Measurements from ENCODE around the gene RPH3AL. TPM values are rescaled to one million over a fixed set of nuclear protein-coding genes. Genes with fewer than 3 reads are reported as not detected.

Gene RPH3AL
- total RNA-seq, 1 experiment from 2014 or later, result 3.0 TPM

DNA sequence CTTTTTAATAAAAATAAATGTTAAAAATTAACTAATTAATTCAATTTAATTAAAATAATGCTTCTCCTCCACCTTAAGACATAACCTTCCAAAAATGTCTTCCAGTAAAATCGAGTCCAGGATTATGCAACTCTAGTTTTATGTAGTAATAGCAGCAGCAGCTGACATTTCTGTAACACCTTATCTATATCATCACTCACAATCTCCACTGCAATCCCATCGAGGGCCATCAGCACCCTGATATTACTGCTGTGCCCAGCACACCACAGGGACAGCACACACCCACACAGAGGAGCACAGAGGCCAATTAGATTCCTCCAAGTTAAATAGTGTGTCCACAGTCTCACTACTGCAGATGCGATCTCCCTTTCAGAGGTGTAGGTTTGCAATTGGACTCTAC, 2.9 kb downstream of the RPH3AL start:
- no peak overlapping the region for H3K4me3 Mint-ChIP-seq
- peaks cover 0 to 2% of the 10 kb centered on the region in 2 experiments; a peak in 1 of 5 replicates for H3K9me3 Mint-ChIP-seq
- H3K23me2 ChIP-seq (ENCODE audit: insufficient read length, low read depth, low read length, poor library complexity, severe bottlenecking), result no peaks in the 10 kb centered on the region
- H2AK5ac ChIP-seq (ENCODE audit: insufficient read length, low read length), result no peak overlapping the region
- WGBS (ENCODE audit: extremely low coverage, insufficient read length, low lambda C conversion rate), result no CpG with 5 or more reads among the region's 3 CpGs
- H3K4me2 ChIP-seq (ENCODE audit: insufficient read depth, insufficient read length, low read length), result no peak overlapping the region
- H2BK120ac ChIP-seq (ENCODE audit: low read depth, low read length, poor library complexity, severe bottlenecking), result no peak overlapping the region
- no peaks in the 10 kb centered on the region for H3K4me1 ChIP-seq (ENCODE audit: insufficient read depth, low read length)
- no peaks in the 10 kb centered on the region for H3K27me3 ChIP-seq (ENCODE audit: insufficient read depth, low read length)
- H3K14ac ChIP-seq (ENCODE audit: insufficient read depth, low read length), result no peak overlapping the region
- H3K27me3 Mint-ChIP-seq (ENCODE audit: low read depth), result no peaks in the 10 kb centered on the region; the same call in 1 of the 2 replicates
- H3K18ac ChIP-seq (ENCODE audit: insufficient read length, low read depth, low read length), result no peak overlapping the region
- no peaks in the 10 kb centered on the region for H4K20me1 ChIP-seq (ENCODE audit: control insufficient read depth, insufficient read depth, insufficient read length)
- H2BK5ac ChIP-seq (ENCODE audit: insufficient read length, low read length), result no peak overlapping the region
- H3K4me1 Mint-ChIP-seq, result peaks cover 23 to 30% of the 10 kb centered on the region in 2 experiments
- no peaks in the 10 kb centered on the region for H3K79me1 ChIP-seq (ENCODE audit: insufficient read depth, low read depth, low read length, poor library complexity, severe bottlenecking)
- H2BK15ac ChIP-seq (ENCODE audit: low read depth, low read length), result no peak overlapping the region
- no peak for DNase-seq
- H3K56ac ChIP-seq (ENCODE audit: insufficient read length, low read depth, low read length), result no peak overlapping the region
- H2BK12ac ChIP-seq (ENCODE audit: insufficient read length, low read depth, low read length), result no peak overlapping the region
- H3K27ac ChIP-seq (ENCODE audit: insufficient read length, low read depth, low read length), result no peak overlapping the region
- H2BK20ac ChIP-seq (ENCODE audit: low read depth, low read length, poor library complexity, severe bottlenecking), result no peak overlapping the region
- no peak overlapping the region for H3T11ph ChIP-seq (ENCODE audit: low read length)
- no peak overlapping the region for H3K4ac ChIP-seq (ENCODE audit: low read depth, low read length)
- no peak overlapping the region for H4K8ac ChIP-seq (replicated peaks; ENCODE audit: insufficient read length, low read depth, low read length)
- no peaks in the 10 kb centered on the region for H3K9me3 ChIP-seq (ENCODE audit: control insufficient read depth, low read depth, low read length)
- H4K5ac ChIP-seq (ENCODE audit: insufficient read length, low read depth, low read length), result no peak overlapping the region
- no peak overlapping the region for H4K91ac ChIP-seq (ENCODE audit: insufficient read length, low read depth, low read length)
- H3K79me2 ChIP-seq (ENCODE audit: insufficient read depth, low read length), result no peaks in the 10 kb centered on the region
- H3K27ac Mint-ChIP-seq, result no peak overlapping the region
- no peak for TF ChIP-seq CTCF (conservative IDR thresholded peaks at IDR 0.05)
- no peak overlapping the region for H3K9ac ChIP-seq (ENCODE audit: extremely low read depth, insufficient read length, low read length)
- no peaks in the 10 kb centered on the region; a peak in 1 of 7 replicates for H3K36me3 Mint-ChIP-seq (ENCODE audit: insufficient read depth in 1 of 3, low read depth in 3 of 3)
- no peak overlapping the region for H2AFZ ChIP-seq (ENCODE audit: low read length)
- H3K23ac ChIP-seq (ENCODE audit: insufficient read length, low read depth, low read length), result no peak overlapping the region

Measured in H9 (cell line).